Measurements from ENCODE around the gene CDK5RAP1.
A peak's percentile ranks its signal among the peaks of the same experiment; 100 is the strongest.
"Not testable (repeated sequence)": the region's sequence is repeated elsewhere in the genome, so short reads cannot be mapped to it uniquely, and the experiment has no call there.

Gene CDK5RAP1

GRCh38 chr20:33433465-33434234 is 32.3 kb upstream of the CDK5RAP1 start:
- FAIRE-seq (no peak), DNase-seq (ENCODE audit: insufficient read length, low spot score) (no peak)
- TF ChIP-seq CTCF (IDR thresholded peaks at IDR 0.05; ENCODE audit: insufficient read depth, missing control alignments), result no peak

GRCh38 chr20:33431797-33432381 is 30.6 kb upstream of the CDK5RAP1 start:
- no peak for DNase-seq (ENCODE audit: insufficient read length, low spot score)

GRCh38 chr20:33423875-33424274 is 22.6 kb upstream of the CDK5RAP1 start:
- not testable (repeated sequence) for DNase-seq (ENCODE audit: insufficient read length, low spot score); FAIRE-seq

More at GRCh38 chr20:33431797-33432381, 30.6 kb upstream of the CDK5RAP1 start:
- no peak for TF ChIP-seq CTCF (IDR thresholded peaks at IDR 0.05; ENCODE audit: insufficient read depth, missing control alignments)
- FAIRE-seq, result no peak

GRCh38 chr20:33423141-33423834 is 22.0 kb upstream of the CDK5RAP1 start:
- no peak for TF ChIP-seq CTCF (IDR thresholded peaks at IDR 0.05; ENCODE audit: insufficient read depth, missing control alignments)
- FAIRE-seq (no peak), DNase-seq (ENCODE audit: insufficient read length, low spot score) (no peak)

GRCh38 chr20:33419140-33419974 is 18.0 kb upstream of the CDK5RAP1 start:
- no peak for FAIRE-seq
- no peak for TF ChIP-seq CTCF (IDR thresholded peaks at IDR 0.05; ENCODE audit: insufficient read depth, missing control alignments)
- no peak for DNase-seq (ENCODE audit: insufficient read length, low spot score)

- FAIRE-seq (no peak), DNase-seq (ENCODE audit: insufficient read length, low spot score) (no peak)
- no peak for TF ChIP-seq CTCF (IDR thresholded peaks at IDR 0.05; ENCODE audit: insufficient read depth, missing control alignments)
Measured at GRCh38 chr20:33418033-33418432, 16.7 kb upstream of the CDK5RAP1 start.

DNA sequence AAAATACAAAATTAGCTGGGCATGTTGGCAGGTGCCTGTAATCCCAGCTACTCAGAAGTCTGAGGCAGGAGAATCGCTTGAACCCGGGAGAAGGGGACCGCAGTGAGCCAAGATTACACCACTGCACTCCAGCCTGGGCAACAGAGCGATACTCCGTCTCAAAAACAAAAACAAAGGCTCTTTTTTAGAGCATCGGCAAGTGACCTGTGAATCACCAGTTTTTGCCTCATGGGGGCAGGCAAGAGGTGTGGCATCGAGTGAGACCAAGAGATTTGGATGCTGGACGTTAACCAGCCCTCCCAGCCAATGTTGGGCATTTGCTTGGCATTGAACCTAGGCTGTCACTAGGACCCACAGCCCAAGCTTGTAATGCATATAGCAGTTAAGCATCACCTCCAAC is 14.6 kb upstream of the CDK5RAP1 start:
- peak; percentile 50 for TF ChIP-seq CTCF (IDR thresholded peaks at IDR 0.05; ENCODE audit: insufficient read depth, missing control alignments)
- FAIRE-seq, result no peak
- no peak for DNase-seq (ENCODE audit: insufficient read length, low spot score)

All from D721Med (cell line).